SHP77 treated with DMSO at 0.1 percent for 48 hours (cell line): ENCODE results near the gene ANKDD1A.

Experiments
- DNase-seq: peaks from one replicate; lab custom pipeline; 2025; lab: John Stamatoyannopoulos, UW

Gene ANKDD1A

DNA sequence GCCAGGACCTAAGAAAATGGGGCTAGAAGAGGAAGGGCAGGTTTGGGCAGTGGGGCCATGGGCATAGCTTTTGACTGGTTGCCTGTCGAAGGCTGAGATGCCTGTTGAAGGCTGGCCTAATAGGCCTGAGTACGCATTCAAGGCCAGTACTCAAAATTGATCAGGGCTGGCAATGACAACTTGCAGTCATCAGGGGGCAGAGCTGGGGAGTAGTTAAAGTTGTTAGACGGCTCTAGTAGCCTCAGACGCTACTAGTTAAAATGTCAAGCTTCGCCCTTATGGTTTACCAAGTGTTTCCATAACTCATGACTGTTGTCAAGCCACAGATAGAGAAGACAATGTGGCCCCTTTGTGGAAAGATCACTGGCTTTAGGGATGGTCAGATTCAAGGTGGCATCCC is 49.3 kb downstream of the ANKDD1A start:
- no peak for DNase-seq

- DNase-seq, result no peak
These were observed 57.7 kb downstream of the ANKDD1A start for GRCh38 chr15:64969401-64969800.

DNA sequence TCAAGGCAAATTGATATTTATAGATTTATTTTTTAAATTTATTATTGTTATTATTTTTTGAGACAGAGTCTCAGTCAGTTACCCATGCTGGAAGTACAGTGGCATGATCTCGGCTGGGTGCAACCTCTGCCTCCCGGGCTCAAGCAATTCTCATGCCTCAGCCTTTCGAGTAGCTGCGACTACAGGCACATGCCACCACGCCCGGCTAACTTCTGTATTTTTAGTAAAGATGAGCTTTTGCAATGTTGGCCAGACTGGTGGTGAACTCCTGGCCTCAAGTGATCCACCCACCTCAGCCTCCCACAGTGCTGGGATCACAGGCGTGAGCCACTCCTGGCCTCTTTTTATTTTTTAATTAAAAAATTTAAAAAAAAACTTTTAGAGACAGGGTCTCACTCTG is 59.0 kb downstream of the ANKDD1A start:
- DNase-seq, result no peak

- no peak for DNase-seq
These were observed 63.7 kb downstream of the ANKDD1A start for GRCh38 chr15:64975390-64975789.

GRCh38 chr15:64979252-64979710 is 67.6 kb downstream of the ANKDD1A start:
- DNase-seq, result no peak

- no peak for DNase-seq
These were observed 70.2 kb downstream of the ANKDD1A start for GRCh38 chr15:64981812-64982431.

GRCh38 chr15:64982472-64982871 is 70.8 kb downstream of the ANKDD1A start:
- DNase-seq, result no peak

DNA sequence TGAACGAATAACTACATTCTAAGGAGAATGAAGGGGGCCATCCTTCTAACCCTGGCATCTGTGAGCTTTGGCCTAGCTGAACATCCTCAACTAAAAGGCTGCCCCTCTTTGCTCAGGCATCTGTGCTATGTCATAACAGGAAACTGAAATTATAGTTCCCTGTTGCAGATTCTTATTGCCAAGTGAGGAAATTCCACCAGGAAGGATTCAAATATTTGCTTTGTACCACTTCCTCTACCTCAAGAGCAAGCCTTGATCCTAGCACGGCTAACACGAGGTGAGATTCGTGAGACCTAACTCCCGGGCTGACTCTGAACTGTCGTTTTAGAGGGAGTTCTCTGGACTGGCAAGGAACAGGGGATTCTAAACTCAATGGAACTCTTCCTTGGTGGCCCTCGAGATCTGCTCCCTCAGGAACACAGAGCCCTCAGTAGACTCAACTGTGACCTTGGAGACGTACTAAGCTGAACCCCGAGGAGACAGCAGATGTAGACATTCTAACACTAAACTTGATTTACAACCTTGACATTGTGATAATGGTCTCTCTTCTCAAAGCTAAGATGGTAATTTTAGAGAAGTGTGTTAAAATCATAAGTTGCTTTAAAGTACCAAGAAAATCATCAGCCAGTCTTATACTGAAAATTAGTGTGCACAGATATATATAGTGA is 73.8 kb downstream of the ANKDD1A start:
- DNase-seq, result no peak

DNA sequence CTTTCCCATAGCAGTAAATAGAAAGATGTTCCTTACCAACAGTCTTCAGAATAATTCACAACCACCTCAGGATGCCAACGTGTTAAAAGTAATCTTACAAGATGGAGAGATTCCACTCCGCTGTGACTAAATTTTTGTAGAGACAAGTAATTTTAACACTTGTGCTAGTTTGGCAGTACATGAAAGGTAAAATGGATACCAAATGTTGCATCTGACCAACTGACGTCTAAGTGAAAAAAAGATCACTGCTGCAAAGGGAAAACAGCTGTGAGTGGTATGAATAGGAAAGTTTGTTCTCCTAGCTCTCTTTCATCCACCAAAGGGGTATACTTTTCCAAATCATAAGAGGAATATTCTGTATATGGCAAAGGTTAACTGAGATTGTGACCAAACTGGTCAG is 75.4 kb downstream of the ANKDD1A start:
- no peak for DNase-seq

DNA sequence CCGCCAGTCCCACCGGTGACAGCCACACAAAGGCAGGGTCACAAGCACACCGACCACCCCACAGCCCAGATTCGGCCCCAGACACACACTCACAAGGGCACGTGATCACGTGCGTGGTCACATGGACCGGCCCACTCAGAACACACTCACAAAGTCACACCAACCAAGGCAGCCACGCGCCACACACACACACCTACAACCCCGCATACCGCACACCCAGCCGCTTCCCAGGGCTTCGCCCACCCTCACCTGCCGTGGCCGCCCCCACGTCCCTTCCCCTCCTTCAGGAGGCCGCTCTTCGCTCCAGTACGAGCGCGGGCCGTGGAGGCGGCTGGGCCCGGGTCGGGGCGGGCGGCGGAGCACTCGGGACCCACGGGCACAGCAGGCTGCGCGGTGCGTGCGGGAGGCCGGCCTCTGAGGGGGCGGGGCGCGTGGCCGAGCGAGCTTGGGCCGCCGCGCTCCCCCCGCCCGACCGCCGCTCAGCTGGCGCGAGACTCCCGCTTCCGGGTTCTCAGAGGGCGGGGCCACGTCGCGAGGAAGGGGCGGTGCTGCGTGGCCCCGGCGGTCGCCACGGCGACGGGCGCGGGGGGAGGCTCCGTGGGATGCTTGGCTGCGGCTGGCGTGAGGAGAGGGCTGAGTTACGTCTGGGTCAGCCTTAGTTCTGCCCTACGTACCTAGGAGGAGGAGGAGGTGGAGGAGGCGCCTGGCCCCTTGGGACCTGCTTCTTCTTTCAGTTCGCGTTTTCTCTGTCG is 77.9 kb downstream of the ANKDD1A start, which contains the start of gene SPG21:
Gene SPG21, minus strand, starts transcription at position 499 of the 752 bp plus-strand sequence. CDS start 6,345 bp downstream, outside the sequence.
- peak; percentile 72 for DNase-seq

DNA sequence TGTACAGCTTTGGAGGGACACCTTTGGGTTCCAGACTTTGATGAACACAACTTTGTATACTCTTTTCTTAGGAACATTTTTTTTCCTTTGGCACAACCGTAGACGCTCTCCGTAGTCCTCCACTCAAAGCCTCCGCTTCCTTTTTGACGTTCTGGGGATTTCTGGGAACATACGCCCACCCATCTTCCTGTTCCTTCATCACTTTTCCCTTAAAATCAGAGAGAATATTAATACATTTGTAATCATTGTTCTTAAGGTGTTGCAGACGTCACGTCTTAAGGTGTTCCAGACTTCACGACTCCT is 78.4 kb downstream of the ANKDD1A start:
- DNase-seq, result peak; percentile 72

GRCh38 chr15:64991536-64992135 is 79.9 kb downstream of the ANKDD1A start:
- DNase-seq, result no peak

- no peak for DNase-seq
These were observed 81.6 kb downstream of the ANKDD1A start for GRCh38 chr15:64993290-64993689.

GRCh38 chr15:64997066-64997465 is 85.4 kb downstream of the ANKDD1A start:
- DNase-seq, result no peak

DNA sequence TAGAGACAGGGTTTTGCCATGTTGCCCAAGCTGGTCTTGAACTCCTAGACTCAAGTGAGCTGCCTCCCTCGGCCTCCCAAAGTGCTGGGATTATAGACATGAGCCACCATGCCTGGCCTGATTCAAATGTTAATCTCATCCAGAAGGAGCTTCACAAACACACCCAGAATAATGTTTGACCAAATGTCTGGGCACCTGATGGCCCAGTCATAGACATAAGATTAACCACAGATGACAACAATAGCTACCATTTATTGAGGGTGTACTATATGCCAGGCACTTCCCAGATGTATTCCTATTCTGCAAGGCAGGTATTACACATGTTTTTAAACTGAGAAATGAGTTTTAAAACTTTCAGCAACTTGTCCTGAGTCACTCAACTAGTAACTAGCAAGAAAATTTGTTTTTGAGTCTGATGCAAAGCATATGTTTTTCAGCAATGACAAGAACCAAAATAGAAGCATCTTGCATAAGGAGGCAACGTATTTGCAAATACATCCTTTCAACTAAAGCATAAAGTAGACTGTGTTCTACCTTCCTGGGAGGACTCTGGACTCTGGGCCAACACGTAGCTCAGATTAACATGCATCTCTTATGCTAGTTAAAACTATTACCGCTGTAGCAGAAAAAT is 86.2 kb downstream of the ANKDD1A start:
- no peak for DNase-seq

- DNase-seq, result no peak
These were observed 93.3 kb downstream of the ANKDD1A start for GRCh38 chr15:65004993-65005392.

DNA sequence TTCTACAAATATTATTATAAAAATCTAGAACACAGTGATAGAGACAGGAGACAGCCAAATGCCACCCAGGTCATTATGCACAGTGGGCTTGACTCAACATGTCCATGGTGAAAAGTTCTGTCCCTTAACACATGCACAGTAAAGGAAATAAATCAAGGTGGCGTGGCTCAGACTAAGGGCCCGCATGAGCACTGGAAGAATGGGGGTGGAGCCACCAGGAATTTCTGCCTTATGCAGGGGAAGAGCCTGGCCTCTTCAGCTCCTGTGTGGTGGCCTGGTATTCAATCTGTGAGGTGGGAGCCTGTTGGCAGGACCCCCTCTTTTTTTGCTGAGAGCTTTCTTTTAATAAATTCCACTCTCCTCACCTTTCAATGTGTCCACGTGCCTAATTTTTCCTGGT is 95.2 kb downstream of the ANKDD1A start:
- DNase-seq, result no peak
